Dedifferentiated amniotic fluid mesenchymal stem cell (primary cell): ENCODE results near the gene SH3BGR.

Experiments used
- DNase-seq: peaks from one replicate; pipeline ENCODE4 v3.0.0-alpha.2; 2016; ENCODE audit errors: extremely low spot score

SH3BGR gene

DNA sequence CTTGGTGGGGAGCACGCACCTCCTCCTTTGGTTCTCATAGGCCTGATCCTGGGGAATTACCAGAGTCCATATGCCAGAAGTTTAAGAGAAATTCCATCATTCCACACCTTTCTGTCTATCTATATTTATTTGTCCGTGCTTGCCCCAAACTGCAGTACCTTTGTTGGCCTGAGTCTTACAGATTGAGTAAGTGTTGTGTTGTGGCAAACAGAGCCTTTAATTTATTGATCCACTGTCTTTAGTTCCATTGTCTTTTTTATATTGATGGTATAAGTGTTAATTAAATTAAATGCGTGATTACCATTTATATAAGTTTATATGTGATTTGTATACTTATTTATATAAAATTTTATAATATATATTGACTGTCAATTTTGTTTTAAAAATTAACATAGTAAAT lies 4.9 kb downstream of the SH3BGR start:
- no peak for DNase-seq

- no peak for DNase-seq
Measured at GRCh38 chr21:39461419-39461818, 9.6 kb downstream of the SH3BGR start.

DNA sequence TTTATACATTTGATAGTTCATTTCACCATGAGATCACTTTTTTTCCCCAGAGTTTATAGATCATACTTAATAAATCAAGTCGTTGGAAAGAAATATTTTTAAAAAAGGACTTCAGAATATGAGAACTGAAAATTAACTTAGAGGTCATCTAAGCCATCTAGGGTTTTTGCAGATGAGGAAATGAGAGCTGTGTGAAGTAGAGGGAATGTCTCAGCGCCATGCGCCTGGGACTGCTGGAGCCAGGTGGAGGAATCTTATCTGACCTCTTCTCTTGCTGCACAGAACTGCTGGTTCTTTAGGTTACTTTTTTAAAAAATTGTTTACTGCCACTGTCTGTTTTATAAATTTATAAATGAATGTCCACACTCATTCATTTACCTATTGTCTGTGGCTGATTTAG lies 11.5 kb downstream of the SH3BGR start:
- no peak for DNase-seq

DNA sequence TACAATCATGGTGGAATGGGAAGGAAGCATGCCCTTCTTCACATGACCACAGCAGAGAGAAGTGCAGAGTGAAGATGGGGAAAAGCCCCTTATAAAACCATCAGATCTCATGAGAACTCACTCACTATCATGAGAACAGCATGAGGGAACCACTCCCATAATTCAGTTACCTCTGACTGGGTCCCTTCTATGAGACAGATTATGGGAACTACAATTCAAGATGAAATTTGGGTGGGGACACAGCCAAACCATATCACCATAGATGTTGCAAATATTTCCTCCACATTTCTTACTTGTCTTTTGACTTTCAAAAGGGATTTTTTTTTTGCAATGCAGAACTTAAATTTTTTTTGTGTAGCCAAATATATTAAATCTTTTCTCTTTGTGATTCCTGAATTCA lies 14.8 kb downstream of the SH3BGR start:
- DNase-seq = no peak

GRCh38 chr21:39467746-39468145 lies 16.0 kb downstream of the SH3BGR start:
- no peak for DNase-seq

DNA sequence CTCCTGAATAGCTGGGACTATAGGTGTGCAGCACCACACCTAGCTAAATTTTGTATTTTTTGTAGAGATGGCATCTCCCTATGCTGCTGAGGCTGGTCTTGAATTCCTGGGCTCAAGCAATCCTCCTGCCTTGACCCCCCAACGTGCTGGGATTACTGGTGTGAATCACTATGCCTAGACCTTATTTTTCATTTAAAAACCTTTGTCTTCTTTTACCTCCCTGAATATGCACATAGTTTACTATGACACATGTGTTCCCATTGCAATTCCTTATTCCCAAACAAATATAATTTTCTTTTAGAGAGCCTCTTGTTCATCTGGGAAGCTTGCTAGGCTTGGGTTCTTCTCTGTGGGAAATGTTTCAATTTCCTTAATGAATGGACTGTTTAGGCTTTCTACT lies 16.8 kb downstream of the SH3BGR start:
- DNase-seq = no peak

DNA sequence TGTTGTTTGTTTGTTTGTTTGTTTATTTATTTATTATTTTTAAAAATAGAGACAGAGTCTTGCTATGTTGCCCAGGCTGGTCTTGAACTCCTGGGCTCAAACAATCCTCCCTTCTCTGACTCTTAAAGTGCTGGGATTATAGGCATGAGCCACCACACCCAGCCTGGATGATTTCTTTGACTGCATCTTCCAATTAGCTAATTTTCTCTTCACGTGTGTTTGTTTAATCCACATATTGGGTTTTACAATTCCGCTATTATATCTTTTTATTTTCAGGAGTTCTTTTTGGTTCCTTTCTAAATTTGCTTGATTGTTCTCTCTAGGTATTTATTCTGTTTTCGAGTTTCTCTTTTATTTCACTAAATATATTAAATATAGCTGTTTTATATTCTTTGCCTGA lies 19.8 kb downstream of the SH3BGR start:
- no peak for DNase-seq

DNA sequence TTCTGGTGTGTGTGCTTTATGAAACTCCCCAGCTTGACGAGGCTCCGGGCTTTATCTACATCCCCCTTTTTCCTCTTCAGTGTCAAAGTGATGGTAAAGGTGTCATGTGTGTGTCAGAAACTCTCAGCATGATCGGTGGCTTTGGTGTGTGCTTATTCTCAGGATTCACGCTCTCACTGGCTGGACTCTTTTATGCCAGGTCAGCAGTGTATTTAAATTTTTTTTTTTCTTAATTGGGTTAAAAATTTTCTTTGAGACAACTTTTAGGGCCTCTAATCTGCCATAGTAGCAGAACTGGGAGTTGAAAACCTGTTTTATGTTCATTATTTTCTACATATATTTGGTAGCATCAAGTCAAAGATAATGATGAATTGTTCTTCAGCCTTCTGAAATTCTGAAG lies 21.0 kb downstream of the SH3BGR start:
- DNase-seq = no peak

DNA sequence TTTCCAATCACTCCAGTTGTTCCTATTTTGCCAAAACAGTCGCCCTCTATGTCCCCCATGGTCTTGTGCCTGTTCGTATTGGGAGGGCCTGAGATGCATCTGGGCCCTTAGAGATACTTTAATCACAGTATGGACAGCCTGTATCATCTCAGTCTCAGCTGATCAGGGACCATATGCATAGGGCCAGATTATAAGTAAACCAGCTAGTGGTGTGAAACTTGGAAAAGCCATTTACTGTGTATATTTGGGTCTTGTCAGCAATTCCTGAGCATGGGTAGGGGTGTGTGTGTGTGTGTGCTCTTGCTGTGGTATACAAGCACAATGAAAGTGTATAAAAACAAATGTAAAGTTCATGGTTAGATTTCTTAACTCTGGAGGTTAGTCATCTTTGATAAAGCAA lies 22.8 kb downstream of the SH3BGR start:
- DNase-seq = no peak

GRCh38 chr21:39479164-39479813 lies 27.5 kb downstream of the SH3BGR start:
- no peak for DNase-seq

- no peak for DNase-seq
Measured at GRCh38 chr21:39479814-39480182, 28.0 kb downstream of the SH3BGR start.

GRCh38 chr21:39480271-39480670 lies 28.5 kb downstream of the SH3BGR start:
- no peak for DNase-seq

GRCh38 chr21:39481886-39482285 lies 30.1 kb downstream of the SH3BGR start:
- no peak for DNase-seq

- peak; percentile 20 for DNase-seq
Measured at GRCh38 chr21:39483917-39484316, 32.1 kb downstream of the SH3BGR start.

GRCh38 chr21:39484711-39485276 lies 33.0 kb downstream of the SH3BGR start:
- DNase-seq = peak; percentile 48

DNA sequence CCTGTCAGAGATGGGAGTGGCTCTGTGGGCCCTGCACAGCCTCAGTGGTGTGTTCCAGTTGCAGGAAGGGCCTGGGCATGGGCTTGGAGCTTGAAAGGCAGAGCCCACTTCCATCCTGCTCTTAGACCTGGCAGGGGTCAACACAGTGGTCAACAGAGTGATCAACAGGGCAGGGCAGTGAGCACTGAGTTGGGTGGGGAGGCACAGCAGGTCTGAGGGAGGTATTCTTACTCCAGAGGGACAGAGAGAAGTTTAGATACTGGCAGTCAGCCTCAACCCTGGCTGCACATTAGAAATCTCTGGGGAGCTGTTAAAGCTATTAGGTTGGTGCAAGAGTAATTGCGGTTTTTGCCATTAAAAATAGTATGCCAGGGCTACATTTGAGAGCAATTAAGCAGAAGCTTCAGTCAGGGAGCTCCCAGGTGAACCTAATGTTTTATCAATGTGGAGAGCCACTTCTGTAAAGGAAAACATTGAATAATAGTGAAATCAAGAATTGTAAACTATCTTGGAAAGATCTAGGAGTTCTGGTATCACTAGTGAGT lies 37.7 kb downstream of the SH3BGR start:
- DNase-seq = no peak

DNA sequence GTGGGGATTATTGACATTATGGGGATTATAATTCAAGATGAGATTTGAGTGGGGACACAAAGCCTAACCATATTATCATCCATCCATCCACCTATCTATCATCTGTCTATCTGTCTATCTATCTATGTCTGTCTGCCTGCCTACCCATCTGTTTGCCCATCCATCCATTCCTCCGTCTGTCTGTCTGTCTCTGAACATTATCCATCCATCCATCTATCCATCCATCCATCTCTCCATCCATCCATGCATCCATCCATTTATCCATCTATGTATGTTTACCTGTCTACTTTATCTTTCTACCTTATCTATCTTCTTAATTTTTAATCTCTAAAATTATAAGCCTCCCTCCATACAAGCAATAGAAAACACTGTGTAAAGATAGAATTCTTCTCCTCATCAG lies 47.4 kb downstream of the SH3BGR start:
- no peak for DNase-seq

DNA sequence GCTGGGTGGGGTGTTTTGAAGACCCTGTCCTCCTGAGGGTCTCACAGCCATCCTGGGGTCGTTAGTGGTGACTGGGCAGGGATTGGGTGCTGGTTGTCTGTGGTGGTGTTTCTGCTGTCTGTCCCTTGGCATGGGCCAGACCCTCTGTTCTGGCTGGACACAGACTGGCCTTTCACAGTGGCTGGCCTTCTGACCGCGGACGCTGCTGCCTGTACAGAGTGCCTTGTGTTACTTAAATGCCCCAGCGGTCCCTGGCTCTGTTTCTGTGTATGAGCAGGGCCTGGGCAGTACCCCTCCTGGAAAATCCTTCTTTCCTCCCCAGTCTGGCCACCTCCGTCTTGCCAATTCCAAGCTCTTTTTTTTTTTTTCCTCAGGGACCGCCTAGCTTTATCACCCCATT lies 50.9 kb downstream of the SH3BGR start:
- no peak for DNase-seq

DNA sequence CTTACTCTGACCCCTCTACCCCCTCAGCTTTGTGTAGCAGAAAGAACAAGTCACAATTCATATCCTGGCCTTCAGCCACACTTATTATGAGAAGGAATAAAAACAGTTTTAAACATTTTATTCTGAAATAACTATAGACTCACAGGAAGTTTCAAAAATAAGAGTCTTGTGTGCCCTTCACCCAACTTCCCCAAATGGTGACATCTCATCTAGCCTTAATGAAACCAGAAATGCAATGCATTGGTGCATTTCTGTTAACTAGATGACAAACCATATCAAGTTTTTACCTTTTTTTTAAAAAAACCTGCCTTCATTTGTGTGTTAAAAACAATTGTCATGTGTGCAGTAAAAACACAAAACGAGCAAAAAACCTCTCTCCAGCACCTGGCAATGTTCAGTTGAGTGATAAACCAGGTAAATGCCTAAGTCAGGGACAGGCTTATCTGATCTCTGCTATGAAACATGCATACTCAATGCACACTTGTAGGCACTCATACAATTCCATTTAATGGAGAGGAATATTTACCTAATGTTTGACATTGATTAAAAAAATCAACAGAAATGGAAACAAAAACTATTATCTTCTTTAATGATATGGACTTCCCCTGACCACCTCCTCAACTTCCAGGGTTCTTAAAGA lies 51.5 kb downstream of the SH3BGR start:
- no peak for DNase-seq

DNA sequence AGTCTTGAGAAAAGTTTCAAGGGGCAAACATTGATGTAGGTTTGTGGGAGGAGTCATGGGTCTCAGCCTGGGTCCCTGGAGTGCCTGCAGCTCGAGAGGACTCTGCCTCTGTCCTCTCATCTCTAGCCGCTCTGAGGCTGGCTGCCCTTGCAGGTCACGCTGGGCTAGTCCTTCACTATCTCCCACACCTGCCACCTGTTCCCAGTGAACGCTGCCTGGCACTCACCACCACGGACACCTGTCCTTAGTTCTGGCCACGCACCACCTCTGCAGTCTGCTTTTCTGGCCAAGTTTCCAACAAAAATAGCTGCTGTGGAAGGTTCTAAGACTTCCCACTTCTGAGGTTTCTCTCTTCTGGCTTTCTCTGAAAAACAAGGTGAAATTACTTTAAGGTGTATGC lies 52.5 kb downstream of the SH3BGR start:
- DNase-seq = no peak

DNA sequence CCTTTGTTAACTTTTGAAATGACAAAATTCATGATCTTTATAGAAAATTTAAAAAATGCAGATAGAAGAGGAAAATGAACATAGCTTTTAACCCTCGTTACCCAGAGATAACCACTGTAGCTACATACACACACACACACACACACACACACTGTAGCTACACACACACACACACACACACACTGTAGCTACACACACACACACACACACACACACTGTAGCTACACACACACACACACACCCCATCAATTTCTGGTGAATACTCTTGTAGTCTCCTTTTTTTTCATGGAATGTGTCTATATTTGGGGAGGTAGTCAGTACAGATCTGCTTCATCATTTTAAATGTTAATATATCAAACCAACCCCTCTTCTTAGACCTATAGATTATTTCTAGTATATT lies 58.5 kb downstream of the SH3BGR start:
- DNase-seq = no peak

DNA sequence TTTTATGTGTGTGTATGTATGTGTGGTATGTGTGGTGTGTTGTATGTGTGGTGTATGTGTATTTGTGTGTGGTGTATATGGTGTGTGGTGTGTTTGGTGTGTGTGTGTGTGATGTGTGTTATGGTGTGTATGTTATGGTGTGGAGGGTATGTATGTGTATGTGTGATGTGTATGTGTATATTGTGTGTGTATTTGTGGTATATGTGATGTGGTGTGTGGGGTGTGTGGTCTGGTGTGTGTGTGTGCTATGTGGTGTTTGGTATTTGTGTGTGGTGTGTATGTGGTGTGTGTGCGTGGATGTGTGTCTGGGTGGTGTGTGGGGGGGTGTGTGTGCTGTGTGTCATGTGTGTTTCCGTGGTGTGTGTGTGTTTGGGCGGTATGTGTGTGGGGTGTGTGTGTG lies 59.3 kb downstream of the SH3BGR start:
- DNase-seq = no peak

- DNase-seq = no peak
Measured at GRCh38 chr21:39513735-39514134, 62.0 kb downstream of the SH3BGR start.
